GM19397 (cell line): ENCODE results near the gene SDK1.
"Not testable (repeated sequence)": the region's sequence is repeated elsewhere in the genome, so short reads cannot be mapped to it uniquely, and the experiment has no call there.

Source experiments
- ATAC-seq: cut with Tn5 transposase; IDR thresholded peaks from one replicate; pipeline ENCODE4 v1.9.1; 2021; ENCODE audit warnings: mild to moderate bottlenecking, moderate library complexity; ENCODE audit not compliant: unreplicated experiment

Gene SDK1

DNA sequence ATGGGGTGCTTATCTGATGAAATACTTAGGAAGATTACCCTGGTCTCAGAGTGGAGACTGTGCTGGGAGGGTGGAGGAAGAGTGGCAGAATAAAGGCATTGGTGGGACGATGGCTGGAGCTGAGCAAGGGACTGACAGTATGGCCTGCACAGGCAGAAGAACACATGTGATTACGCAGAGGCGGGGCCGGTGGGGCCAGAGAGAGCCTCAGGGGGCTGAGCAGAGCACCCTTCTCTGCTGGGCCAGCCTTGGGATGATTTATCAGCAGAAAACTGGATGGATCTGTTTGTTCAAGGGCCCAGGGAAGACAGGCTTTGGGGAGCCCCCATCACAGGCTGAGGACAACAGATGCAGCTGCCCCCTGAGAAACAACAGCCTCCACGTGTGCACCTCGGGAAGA lies 272.1 kb downstream of the SDK1 start:
- ATAC-seq = no peak

GRCh38 chr7:3574386-3574785 lies 273.3 kb downstream of the SDK1 start:
- no peak for ATAC-seq

- no peak for ATAC-seq
Observed at GRCh38 chr7:3575753-3576531, 274.9 kb downstream of the SDK1 start.

DNA sequence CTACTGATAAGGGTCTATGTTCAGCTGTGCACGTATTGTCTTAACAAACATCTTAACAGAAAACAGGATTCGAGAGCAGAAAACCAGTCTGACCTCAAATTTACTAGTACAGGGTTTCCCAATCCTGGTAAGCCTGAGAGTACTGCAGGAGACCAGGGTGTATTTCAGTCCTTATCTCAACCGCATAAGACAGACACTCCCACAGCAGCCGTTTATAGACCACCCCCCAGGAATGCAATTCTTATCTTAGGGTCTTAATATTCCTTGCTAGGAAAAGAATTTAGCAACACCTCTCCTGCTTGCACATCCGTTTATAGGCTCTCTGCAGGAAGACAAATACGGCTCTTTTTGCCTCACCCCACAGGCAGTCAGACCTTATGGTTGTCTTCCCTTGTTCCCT lies 277.3 kb downstream of the SDK1 start:
- ATAC-seq = no peak

- no peak for ATAC-seq
Observed at GRCh38 chr7:3579638-3580219, 278.7 kb downstream of the SDK1 start.

DNA sequence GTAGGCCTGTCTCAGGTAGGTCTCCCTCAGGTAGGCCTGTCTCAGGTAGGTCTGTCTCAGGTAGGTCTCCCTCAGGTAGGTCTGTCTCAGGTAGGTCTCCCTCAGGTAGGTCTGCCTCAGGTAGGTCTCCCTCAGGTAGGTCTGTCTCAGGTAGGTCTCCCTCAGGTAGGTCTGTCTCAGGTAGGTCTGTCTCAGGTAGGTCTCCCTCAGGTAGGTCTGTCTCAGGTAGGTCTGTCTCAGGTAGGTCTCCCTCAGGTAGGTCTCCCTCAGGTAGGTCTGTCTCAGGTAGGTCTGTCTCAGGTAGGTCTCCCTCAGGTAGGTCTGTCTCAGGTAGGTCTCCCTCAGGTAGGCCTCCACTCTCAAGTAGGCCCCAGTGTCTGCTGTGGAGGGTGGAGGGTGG lies 281.1 kb downstream of the SDK1 start:
- not testable (repeated sequence) for ATAC-seq

DNA sequence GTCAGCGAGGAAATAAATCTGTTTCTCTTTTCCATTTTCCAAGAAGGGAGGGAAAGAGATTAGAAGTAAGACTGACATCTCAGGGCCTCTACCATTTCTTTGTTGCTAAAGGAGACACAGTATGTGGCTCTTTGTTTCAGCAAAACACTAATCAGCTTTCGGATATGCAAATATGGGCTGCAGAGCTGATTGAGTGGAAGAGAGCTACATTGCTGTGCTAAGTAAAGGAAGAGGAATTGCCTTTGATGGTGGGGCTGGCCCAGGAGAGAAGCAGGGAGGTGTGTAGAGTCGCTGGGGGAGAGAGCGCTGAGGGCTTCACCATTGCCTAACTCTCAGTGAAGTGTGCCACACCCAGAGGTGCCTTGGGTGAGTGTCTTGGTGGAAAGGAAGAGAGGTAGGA lies 284.8 kb downstream of the SDK1 start:
- no peak for ATAC-seq

- ATAC-seq = no peak
Observed at GRCh38 chr7:3588341-3588740, 287.3 kb downstream of the SDK1 start.

DNA sequence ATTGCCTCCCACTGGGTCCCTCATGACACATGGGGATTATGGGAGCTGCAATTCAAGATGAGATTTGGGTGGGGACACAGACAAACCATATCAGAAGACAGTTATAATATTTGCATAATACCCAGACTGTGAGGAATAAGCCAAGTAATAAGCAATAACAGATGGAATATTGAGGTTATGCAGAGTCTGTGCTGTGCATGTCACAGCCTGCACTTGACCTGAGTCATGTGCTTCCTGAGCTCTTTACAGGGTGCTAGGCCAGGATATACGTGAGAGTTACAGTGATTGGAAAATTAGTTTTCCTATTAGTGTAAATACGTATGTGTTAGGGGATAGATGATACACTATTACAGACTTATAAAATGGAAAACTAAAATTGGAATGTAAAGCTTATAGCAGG lies 288.7 kb downstream of the SDK1 start:
- no peak for ATAC-seq

GRCh38 chr7:3591219-3591618 lies 290.2 kb downstream of the SDK1 start:
- no peak for ATAC-seq

DNA sequence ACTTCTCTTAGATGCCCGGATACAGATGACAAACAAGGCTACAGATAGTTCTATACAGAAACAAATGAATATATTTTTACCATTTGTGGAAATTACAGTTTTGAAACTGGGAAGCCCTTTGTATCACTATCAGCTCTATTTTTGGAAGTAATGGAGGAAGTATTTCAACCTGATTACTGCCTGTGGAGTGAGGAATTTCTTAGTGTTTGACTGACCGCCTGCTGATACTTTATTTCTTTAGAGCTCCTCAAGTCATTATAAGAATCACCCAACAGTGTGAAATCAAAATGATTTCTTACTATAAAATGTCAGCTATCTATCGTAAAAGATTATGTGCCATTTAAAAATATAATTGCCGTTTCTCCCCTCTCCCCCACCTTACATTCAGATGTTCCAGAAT lies 290.9 kb downstream of the SDK1 start:
- ATAC-seq = no peak

- no peak for ATAC-seq
Observed at GRCh38 chr7:3592401-3593134, 291.5 kb downstream of the SDK1 start.

GRCh38 chr7:3594901-3595300 lies 293.8 kb downstream of the SDK1 start:
- no peak for ATAC-seq

- ATAC-seq = no peak
Observed at GRCh38 chr7:3598854-3599253, 297.8 kb downstream of the SDK1 start.

- ATAC-seq = no peak
Observed at GRCh38 chr7:3605222-3605621, 304.2 kb downstream of the SDK1 start.

- no peak for ATAC-seq
Observed at GRCh38 chr7:3606436-3606835, 305.4 kb downstream of the SDK1 start.

DNA sequence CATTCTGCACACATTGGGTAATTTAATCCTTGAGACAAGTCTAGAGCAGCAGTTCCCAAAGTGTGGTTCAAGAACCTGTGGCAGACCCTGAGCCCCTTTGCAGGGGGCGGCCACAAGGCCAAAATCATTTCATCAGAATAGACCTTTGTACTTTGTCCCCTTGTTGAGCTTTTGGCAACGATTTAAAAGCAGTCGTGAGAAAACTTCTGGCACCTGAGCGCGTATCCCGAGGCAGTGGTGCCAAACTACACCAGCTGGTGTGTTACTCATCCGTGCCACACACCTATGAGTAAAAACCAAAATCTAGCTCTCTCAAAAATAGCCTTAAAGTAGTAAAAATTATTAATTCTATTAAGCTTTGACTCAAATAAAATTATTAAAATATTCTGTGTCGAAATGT lies 306.8 kb downstream of the SDK1 start:
- ATAC-seq = no peak

DNA sequence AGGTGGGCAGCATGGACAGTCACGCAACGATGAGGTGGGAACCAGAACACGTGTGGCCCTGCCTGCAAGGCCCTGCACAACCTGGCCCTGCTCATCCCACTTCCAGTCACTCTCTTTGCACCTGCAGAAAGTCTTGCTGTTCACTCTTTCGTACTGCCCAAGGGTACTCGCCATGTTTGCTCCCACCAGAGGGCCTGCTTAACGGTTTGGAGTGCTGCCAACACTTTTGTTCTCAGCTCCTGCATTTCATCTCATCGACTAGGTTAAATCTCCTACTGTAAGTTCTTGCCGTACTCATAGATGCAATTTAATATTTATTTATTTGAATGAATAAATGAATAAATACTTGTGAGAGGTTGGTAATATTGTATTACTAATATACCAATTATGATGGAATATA lies 315.3 kb downstream of the SDK1 start:
- no peak for ATAC-seq

- ATAC-seq = no peak
Observed at GRCh38 chr7:3630081-3630480, 329.0 kb downstream of the SDK1 start.

- no peak for ATAC-seq
Observed at GRCh38 chr7:3634396-3634795, 333.3 kb downstream of the SDK1 start.

DNA sequence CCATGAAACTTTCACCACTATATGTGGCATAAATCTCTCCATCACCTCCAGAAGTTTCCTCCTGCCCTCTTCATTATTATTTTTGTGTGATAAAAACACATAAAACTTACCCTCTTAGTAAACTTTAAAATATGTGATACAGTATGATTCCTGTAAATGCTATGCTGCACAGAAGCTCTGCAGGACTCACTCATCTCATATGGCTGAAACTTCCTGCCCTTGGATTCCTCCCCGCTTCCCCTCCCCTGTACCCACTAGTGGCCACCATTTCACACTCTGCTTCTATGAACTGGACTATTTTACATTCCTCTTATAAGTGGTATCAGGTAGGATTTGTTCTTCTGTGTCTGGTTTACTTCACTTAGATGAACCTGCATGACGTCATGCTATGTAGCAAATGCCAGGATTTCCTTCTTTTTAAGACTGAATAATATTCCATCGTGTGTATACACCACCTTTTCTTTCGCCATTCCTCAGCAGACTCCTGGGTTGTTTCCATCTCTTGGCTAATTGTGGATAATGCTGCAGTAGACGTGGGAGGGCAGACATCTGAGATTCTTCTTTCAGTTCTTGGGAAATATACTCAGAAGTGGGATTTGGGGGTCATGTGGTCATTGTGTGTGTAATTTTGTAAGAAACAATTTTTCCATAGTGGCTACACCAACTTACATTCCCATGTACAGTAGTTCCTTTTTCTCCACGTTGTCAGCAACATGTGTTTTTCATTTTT lies 335.2 kb downstream of the SDK1 start:
- no peak for ATAC-seq
